ENCODE results near the gene CYP46A1.
"Not testable (repeated sequence)": the region's sequence is repeated elsewhere in the genome, so short reads cannot be mapped to it uniquely, and the experiment has no call there.

Gene CYP46A1

DNA sequence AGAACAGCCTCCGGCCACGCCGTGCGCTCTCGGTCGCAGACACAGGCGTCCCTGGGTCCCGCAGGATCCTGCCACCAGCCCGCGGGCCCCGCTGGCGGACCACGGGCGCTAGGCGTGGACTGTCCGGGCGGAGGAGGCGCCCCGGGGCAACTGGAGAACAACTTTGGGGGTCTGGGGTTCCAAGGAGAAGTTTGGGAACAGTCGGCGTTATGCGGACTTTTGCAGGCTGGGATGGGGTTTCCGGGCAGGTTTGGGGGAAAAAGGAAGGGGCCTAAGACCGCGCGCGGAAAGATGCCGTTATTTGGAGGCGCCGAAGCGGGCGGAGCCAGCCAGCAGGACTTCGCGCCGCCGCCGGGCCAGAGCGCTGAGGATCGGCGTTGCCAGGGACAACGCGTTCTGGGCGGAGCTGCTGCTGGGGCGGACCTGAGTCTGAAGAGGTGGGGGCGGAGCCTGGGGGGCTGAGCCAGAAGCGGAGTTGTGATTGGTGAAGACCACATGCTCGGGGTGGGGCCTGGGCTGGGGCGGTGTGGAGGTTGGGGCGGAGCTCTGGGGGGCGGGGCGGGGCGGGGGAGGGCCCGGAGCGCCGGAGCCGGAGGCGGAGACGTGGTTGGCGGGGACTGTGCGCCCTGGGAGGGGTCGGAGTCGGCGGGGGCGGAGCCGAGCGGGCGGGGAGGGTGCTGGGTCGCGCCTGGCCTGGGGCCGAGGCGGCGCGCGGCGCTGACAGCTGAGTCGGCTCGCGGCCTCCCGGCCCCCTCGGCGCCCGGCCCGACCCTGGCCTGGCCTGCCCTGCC, at the start of gene CYP46A1:
Gene CYP46A1, plus strand, starts transcription at position 680 of the 791 bp plus-strand sequence. CDS start 120 bp downstream, outside the sequence.
- peak within 1 kb of the TSS; percentile 84 for H3K4me3 ChIP-seq (ENCODE audit: severe bottlenecking)
- no peaks in the 10 kb centered on the region for H3K36me3 ChIP-seq (ENCODE audit: low read depth)
- TF ChIP-seq CTCF (IDR thresholded peaks at IDR 0.05; ENCODE audit: poor library complexity, severe bottlenecking), result no peak
- H3K4me1 ChIP-seq (ENCODE audit: insufficient read depth, poor library complexity, severe bottlenecking), result no peaks in the 10 kb centered on the region
- ATAC-seq (ENCODE audit: low read depth) (peak; percentile 87), DNase-seq (ENCODE audit: low spot score) (peak; percentile 100)
- no peaks in the 10 kb centered on the region for H3K9me3 ChIP-seq (ENCODE audit: severe bottlenecking)
- peak within 1 kb of the TSS; percentile 13 for H3K27ac ChIP-seq (ENCODE audit: poor library complexity, severe bottlenecking)
- H3K27me3 ChIP-seq (ENCODE audit: insufficient read depth, poor library complexity, severe bottlenecking), result peaks cover 6% of the 10 kb centered on the region

- no peak for ATAC-seq (ENCODE audit: low read depth)
- TF ChIP-seq CTCF (IDR thresholded peaks at IDR 0.05; ENCODE audit: poor library complexity, severe bottlenecking), result no peak
- no peaks in the 10 kb centered on the region for H3K9me3 ChIP-seq (ENCODE audit: severe bottlenecking)
- no peak overlapping the region for H3K27ac ChIP-seq (ENCODE audit: poor library complexity, severe bottlenecking)
- H3K4me1 ChIP-seq (ENCODE audit: insufficient read depth, poor library complexity, severe bottlenecking), result no peaks in the 10 kb centered on the region
- no peak overlapping the region for H3K4me3 ChIP-seq (ENCODE audit: severe bottlenecking)
- H3K36me3 ChIP-seq (ENCODE audit: low read depth), result no peaks in the 10 kb centered on the region
- no peak for DNase-seq (ENCODE audit: low spot score)
- no peaks in the 10 kb centered on the region for H3K27me3 ChIP-seq (ENCODE audit: insufficient read depth, poor library complexity, severe bottlenecking)
Observed at GRCh38 chr14:99634443-99634842, 49.7 kb upstream of the CYP46A1 start.

DNA sequence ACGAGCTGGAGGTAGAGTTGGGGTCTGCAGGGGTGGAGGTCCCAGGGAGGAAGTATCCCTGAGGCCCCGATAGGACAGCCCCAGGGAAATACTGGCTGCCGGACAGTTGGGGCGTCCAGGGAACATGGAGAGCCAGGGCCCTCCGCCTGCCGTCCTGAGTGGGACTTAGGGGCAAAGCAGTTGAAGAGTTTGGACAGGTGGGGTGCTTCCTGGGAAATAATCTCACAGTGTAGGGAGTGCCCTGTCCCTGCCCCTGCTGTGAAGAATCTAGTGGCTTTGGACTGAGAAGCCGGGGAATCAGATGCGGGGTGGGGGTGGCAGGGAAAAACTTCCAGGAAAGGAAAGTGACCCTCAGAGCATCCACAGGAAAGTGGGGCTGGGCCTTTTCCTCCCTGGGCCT, 49.0 kb upstream of the CYP46A1 start:
- Histone ChIP-seq H3K36me3 (ENCODE audit: low read depth) (no peaks in the 10 kb centered on the region), H3K27me3 (ENCODE audit: insufficient read depth, poor library complexity, severe bottlenecking) (no peaks in the 10 kb centered on the region), H3K4me1 (ENCODE audit: insufficient read depth, poor library complexity, severe bottlenecking) (no peaks in the 10 kb centered on the region), H3K9me3 (ENCODE audit: severe bottlenecking) (no peaks in the 10 kb centered on the region), H3K27ac (ENCODE audit: poor library complexity, severe bottlenecking) (no peak overlapping the region), H3K4me3 (ENCODE audit: severe bottlenecking) (no peak overlapping the region)
- DNase-seq (ENCODE audit: low spot score) (no peak), ATAC-seq (ENCODE audit: low read depth) (no peak)
- no peak for TF ChIP-seq CTCF (IDR thresholded peaks at IDR 0.05; ENCODE audit: poor library complexity, severe bottlenecking)

DNA sequence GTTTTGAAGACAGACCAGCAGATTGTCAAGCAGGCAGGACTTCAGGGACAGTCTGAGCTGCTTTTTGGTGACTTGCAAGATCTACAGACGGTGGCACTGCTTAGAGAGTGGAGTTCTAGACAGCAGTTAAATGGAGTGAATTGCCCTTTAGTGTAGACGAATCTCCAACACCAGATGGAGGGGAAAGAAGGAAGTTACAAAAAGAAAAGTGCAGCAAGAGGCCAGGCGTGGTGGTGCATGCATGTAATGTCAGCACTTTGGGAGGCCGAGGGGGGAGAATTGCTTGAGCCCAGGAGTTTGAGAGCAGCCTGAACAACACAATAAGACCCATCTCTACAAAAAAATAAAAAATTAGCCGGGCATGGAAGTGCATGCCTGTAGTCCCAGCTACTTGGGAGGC, 47.6 kb upstream of the CYP46A1 start:
- no peak overlapping the region for H3K27ac ChIP-seq (ENCODE audit: poor library complexity, severe bottlenecking)
- ATAC-seq (ENCODE audit: low read depth) (no peak), DNase-seq (ENCODE audit: low spot score) (no peak)
- no peaks in the 10 kb centered on the region for H3K27me3 ChIP-seq (ENCODE audit: insufficient read depth, poor library complexity, severe bottlenecking)
- H3K4me1 ChIP-seq (ENCODE audit: insufficient read depth, poor library complexity, severe bottlenecking), result no peaks in the 10 kb centered on the region
- no peak for TF ChIP-seq CTCF (IDR thresholded peaks at IDR 0.05; ENCODE audit: poor library complexity, severe bottlenecking)
- no peaks in the 10 kb centered on the region for H3K9me3 ChIP-seq (ENCODE audit: severe bottlenecking)
- no peak overlapping the region for H3K4me3 ChIP-seq (ENCODE audit: severe bottlenecking)
- no peaks in the 10 kb centered on the region for H3K36me3 ChIP-seq (ENCODE audit: low read depth)

DNA sequence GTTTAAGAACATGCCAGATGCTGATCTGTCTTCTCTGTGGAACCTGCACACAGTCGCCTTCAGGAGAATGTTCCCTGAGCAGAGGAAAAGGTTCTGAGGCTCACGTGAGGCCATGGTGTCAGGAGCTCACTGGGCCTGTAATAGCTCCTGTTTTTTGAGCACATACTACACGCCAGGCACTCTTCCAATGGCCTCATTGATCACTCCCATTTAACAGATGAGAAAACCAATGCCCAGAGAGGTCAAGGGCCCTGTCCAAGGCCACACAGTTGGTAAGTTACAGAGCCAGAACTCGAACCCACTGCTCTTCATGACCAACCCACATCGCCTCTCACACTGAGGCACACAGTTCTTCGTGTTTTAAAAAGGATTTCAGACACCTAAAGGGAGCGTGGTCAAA, 46.5 kb upstream of the CYP46A1 start:
- Histone ChIP-seq H3K4me1 (ENCODE audit: insufficient read depth, poor library complexity, severe bottlenecking) (no peaks in the 10 kb centered on the region), H3K27ac (ENCODE audit: poor library complexity, severe bottlenecking) (no peak overlapping the region), H3K9me3 (ENCODE audit: severe bottlenecking) (no peaks in the 10 kb centered on the region), H3K27me3 (ENCODE audit: insufficient read depth, poor library complexity, severe bottlenecking) (no peaks in the 10 kb centered on the region), H3K36me3 (ENCODE audit: low read depth) (no peaks in the 10 kb centered on the region), H3K4me3 (ENCODE audit: severe bottlenecking) (no peak overlapping the region)
- no peak for TF ChIP-seq CTCF (IDR thresholded peaks at IDR 0.05; ENCODE audit: poor library complexity, severe bottlenecking)
- ATAC-seq (ENCODE audit: low read depth), result no peak; the same call in 2 of the 3 replicates
- DNase-seq (ENCODE audit: low spot score), result no peak

GRCh38 chr14:99642771-99643170, 41.3 kb upstream of the CYP46A1 start:
- not testable (repeated sequence) for H3K27me3 ChIP-seq (ENCODE audit: insufficient read depth, poor library complexity, severe bottlenecking); H3K4me1 ChIP-seq (ENCODE audit: insufficient read depth, poor library complexity, severe bottlenecking); DNase-seq (ENCODE audit: low spot score); H3K36me3 ChIP-seq (ENCODE audit: low read depth); ATAC-seq (ENCODE audit: low read depth); H3K27ac ChIP-seq (ENCODE audit: poor library complexity, severe bottlenecking); H3K4me3 ChIP-seq (ENCODE audit: severe bottlenecking); H3K9me3 ChIP-seq (ENCODE audit: severe bottlenecking)
